HEK293T (cell line): ENCODE results near the gene PTGER1.

Source experiments
- FOXK2 ChIP-seq: fragments of 450-650 bp; IDR thresholded peaks from 2 replicates; pipeline ENCODE4 v1.6.1; 2016; ENCODE audit warnings: mild to moderate bottlenecking
- LEF1 ChIP-seq: fragments of 450-650 bp; IDR thresholded peaks from 2 replicates; pipeline ENCODE4 v1.6.1; 2017; ENCODE audit warnings: mild to moderate bottlenecking, borderline replicate concordance
- ZNF384 ChIP-seq: fragments of 450-650 bp; IDR thresholded peaks from 2 replicates; pipeline ENCODE4 v1.6.1; 2016
- TF ChIP-seq, protein P1 (sequence below): fragments of 450-650 bp; IDR thresholded peaks from 2 replicates; pipeline ENCODE4 v1.6.1; 2016

DNA sequence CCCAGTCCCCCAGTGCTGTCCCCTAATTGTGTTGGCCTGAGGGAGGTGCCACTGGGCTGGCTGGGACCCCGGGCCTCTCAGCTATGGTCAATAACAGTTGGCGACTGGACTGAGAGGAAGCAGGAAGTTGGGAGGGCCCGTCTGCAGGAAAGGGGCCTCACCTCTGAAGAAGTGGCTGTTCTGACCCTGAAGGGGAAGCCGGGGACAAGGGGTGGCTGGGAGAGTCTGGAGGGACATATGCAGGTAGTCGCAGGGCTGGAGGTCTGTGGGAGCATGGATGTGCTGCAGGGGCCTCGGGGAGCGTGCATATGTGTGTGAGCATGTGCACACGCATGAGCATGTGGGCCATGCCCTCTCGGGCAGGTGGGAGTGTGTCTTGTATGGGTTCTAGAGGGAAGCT, 36.1 kb downstream of the PTGER1 start:
- TF ChIP-seq ZNF384 (no peak), FOXK2 (no peak), LEF1 (no peak)
- TF ChIP-seq, protein P1, sequence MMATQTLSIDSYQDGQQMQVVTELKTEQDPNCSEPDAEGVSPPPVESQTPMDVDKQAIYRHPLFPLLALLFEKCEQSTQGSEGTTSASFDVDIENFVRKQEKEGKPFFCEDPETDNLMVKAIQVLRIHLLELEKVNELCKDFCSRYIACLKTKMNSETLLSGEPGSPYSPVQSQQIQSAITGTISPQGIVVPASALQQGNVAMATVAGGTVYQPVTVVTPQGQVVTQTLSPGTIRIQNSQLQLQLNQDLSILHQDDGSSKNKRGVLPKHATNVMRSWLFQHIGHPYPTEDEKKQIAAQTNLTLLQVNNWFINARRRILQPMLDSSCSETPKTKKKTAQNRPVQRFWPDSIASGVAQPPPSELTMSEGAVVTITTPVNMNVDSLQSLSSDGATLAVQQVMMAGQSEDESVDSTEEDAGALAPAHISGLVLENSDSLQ: no peak
